Activated CD4-positive, alpha-beta T cell treated with anti-CD3 and anti-CD28 coated beads, Interleukin-2, amount 10 ng/mL, durations not matched to agents 24 days and 14 days (primary cell): ENCODE data around the gene BLTP3B. TPM values are rescaled to one million over a fixed set of nuclear protein-coding genes. Genes with fewer than 3 reads are reported as not detected.

ENCODE experiments used
- DNase-seq: peaks from one replicate; pipeline ENCODE4 v3.0.0; 2022
- H3K27ac Mint-ChIP-seq: one replicate; pipeline ENCODE4 v1.8.0; 2022; ENCODE audit warnings: mild to moderate bottlenecking, mixed read lengths
- H3K27me3 Mint-ChIP-seq: one replicate; pipeline ENCODE4 v1.8.0; 2022; ENCODE audit warnings: mixed read lengths
- H3K36me3 Mint-ChIP-seq: one replicate; pipeline ENCODE4 v1.8.0; 2022; ENCODE audit warnings: low read depth, mild to moderate bottlenecking, mixed read lengths
- H3K4me1 Mint-ChIP-seq: one replicate; pipeline ENCODE4 v1.8.0; 2021; ENCODE audit warnings: mixed read lengths
- H3K4me3 Mint-ChIP-seq: one replicate; pipeline ENCODE4 v1.8.0; 2022; ENCODE audit warnings: mild to moderate bottlenecking, moderate library complexity, mixed read lengths
- H3K9me3 Mint-ChIP-seq: one replicate; pipeline ENCODE4 v1.8.0; 2021; ENCODE audit warnings: mixed read lengths
- intact Hi-C: fragments of 100-400 bp; cut with micrococcal nuclease; formaldehyde crosslinking; loops from one replicate; pipeline ENCODE4 v1.15.1; 2023
- total RNA-seq: library from RNA; stranded (reverse); gene quantifications from 2 replicates; pipeline ENCODE4 v1.2.3, GENCODE V29; 2022

BLTP3B gene
- total RNA-seq, 1 donor from 2014 or later: 63.6 TPM

DNA sequence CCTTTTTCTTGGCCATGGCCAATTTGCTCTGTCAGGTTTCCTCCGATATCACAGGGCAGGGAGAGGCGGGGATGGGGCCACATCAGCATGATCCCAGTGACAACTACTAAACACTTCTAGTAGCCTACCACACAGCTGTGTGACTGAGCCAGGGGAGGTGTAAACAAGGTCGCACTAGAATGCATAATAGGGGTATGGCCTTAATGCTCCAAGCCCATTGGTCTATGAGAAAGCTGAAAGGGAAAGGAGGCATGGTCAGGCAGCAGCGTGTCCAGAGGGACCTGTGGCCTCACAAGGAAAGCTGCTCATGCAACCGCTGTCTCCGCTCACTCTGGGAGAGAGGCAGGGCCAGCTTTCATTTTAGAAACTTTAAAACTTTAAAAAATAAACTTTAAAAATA lies 30.4 kb upstream of the BLTP3B start:
- Mint-ChIP-seq H3K9me3 (no peaks in the 10 kb centered on the region), H3K27me3 (no peaks in the 10 kb centered on the region), H3K27ac (no peak overlapping the region), H3K36me3 (peaks cover 13% of the 10 kb centered on the region), H3K4me3 (no peak overlapping the region), H3K4me1 (no peaks in the 10 kb centered on the region)
- intact Hi-C loops: no loop called here
- DNase-seq: no peak

- no peaks in the 10 kb centered on the region for H3K4me1 Mint-ChIP-seq
- no peak for DNase-seq
- intact Hi-C loops: no loop called here
- no peaks in the 10 kb centered on the region for H3K9me3 Mint-ChIP-seq
- H3K36me3 Mint-ChIP-seq: peaks cover 6% of the 10 kb centered on the region
- H3K4me3 Mint-ChIP-seq: no peak overlapping the region
- no peak overlapping the region for H3K27ac Mint-ChIP-seq
- H3K27me3 Mint-ChIP-seq: no peaks in the 10 kb centered on the region
These were observed 28.6 kb upstream of the BLTP3B start for GRCh38 chr12:100171248-100171647.

DNA sequence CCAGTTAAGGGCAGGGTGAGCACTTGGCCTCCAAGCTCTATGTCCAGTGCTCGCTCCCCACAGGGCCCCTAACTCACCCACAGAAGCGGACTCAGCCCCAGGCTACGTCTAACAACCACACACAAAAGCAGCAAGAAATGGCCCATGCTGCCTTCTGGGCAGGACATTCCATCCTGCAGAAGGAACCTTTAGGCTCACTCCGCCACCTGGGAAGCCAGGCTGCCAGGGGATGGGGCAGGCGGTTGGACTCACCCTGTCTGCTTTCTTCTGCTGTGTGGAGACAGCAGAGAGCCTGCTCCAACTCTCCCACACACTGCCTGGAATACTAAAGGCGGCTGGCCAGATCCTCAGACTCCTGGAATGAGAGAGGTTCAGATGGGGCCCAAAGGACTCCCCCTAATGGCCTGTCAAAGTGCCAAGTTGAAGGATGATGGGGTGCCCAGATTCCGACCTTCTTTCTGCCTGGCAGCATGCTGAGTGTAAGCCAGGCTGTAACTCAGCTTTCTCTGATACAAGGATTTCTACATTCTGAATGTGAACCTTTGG lies 27.7 kb upstream of the BLTP3B start:
- Mint-ChIP-seq H3K4me3 (no peak overlapping the region), H3K36me3 (peaks cover 6% of the 10 kb centered on the region), H3K9me3 (no peaks in the 10 kb centered on the region), H3K4me1 (no peaks in the 10 kb centered on the region), H3K27ac (no peak overlapping the region), H3K27me3 (no peaks in the 10 kb centered on the region)
- no peak for DNase-seq
- intact Hi-C loops: no loop called here

DNA sequence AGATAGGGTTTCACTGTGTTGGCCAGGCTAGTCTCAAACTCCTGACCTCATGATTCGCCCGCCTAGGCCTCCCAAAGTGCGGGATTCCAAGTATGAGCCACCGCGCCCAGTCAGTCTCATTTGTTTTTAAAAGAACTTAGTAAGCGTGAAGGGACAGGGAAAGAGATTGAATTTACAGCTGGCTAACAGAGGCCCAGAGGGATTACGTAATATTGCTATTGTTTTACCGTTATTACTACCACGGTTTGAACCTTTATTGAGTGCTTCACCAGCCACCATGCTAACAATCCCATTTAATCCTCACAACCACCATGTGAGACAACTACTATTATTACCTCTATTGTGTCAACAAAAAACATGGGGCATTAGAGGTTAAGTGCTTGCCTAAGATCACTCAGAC lies 26.7 kb upstream of the BLTP3B start:
- Mint-ChIP-seq H3K27ac (no peak overlapping the region), H3K9me3 (no peaks in the 10 kb centered on the region), H3K27me3 (no peaks in the 10 kb centered on the region), H3K36me3 (peaks cover 3% of the 10 kb centered on the region), H3K4me1 (peaks cover 1% of the 10 kb centered on the region), H3K4me3 (no peak overlapping the region)
- DNase-seq: no peak
- intact Hi-C loops: no loop called here

GRCh38 chr12:100168562-100168961 lies 25.9 kb upstream of the BLTP3B start:
- no peaks in the 10 kb centered on the region for H3K27me3 Mint-ChIP-seq
- no peaks in the 10 kb centered on the region for H3K9me3 Mint-ChIP-seq
- no peak overlapping the region for H3K27ac Mint-ChIP-seq
- peaks cover 3% of the 10 kb centered on the region for H3K36me3 Mint-ChIP-seq
- no peak overlapping the region for H3K4me3 Mint-ChIP-seq
- DNase-seq: no peak
- intact Hi-C loops: no loop called here
- peaks cover 8% of the 10 kb centered on the region for H3K4me1 Mint-ChIP-seq

DNA sequence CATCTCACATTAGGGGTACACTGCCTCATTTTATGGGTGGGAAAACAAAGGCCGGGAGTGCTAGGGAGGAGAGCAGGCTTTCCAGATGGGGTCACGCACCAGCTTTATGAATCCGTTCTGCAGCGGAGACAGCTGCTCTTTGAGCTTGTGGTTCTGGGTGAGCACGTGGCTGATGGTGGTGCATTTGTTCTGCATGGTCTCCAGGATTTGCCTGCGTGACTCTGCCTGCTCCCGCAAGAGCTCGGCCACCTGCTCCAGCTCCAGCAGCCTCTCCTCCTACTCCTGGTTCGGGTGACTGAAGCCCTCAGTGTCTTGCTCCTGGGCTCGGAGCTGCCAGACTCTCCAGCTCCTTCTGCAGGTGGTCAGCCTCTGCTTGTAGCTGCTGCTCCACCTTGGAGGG lies 23.6 kb upstream of the BLTP3B start:
- no peak for DNase-seq
- Mint-ChIP-seq H3K27ac (no peak overlapping the region), H3K27me3 (no peaks in the 10 kb centered on the region), H3K36me3 (no peaks in the 10 kb centered on the region), H3K9me3 (no peaks in the 10 kb centered on the region), H3K4me1 (peaks cover 11% of the 10 kb centered on the region), H3K4me3 (no peak overlapping the region)
- intact Hi-C loops: no loop called here

- Mint-ChIP-seq H3K36me3 (no peaks in the 10 kb centered on the region), H3K27me3 (no peaks in the 10 kb centered on the region)
- intact Hi-C loops: no loop called here
These were observed 22.7 kb upstream of the BLTP3B start for GRCh38 chr12:100165356-100165755.

DNA sequence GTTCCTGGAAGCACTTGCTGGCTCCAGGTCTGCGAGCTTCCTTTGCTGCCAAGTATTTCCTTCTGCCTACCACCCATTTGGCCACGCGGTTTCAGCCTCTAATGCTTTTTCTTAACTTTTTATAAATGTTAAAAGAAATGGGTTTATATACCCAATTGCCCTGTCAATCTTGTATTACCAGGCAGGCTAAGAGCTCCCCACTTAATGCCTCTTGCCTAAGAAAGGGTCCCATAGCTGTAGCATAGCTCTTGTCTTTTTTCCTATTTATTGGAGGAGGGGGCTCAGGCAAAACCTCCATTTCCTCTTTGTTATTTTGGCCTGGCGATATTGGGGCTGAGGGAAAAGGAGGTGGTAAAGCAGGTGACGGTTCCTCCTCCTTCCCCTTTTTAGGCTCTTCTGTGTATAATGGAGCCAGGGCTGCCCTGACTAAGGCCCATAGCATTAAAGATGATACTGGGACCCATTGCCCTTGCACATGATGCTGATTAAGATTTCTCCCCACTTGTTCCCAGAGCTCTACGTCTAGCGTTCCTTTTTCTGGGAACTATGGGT lies 21.6 kb upstream of the BLTP3B start:
- no peak overlapping the region for H3K27ac Mint-ChIP-seq
- intact Hi-C loops: loop anchor here (1.0 kb wide), 1 partner anchor 36 kb away; the partner anchor contains the start of gene ACTR6
- no peaks in the 10 kb centered on the region for H3K9me3 Mint-ChIP-seq
- peak overlapping the region; percentile 64 for H3K4me3 Mint-ChIP-seq
- DNase-seq: no peak
- H3K36me3 Mint-ChIP-seq: no peaks in the 10 kb centered on the region
- peaks cover 11% of the 10 kb centered on the region for H3K4me1 Mint-ChIP-seq
- no peaks in the 10 kb centered on the region for H3K27me3 Mint-ChIP-seq

More at GRCh38 chr12:100165356-100165755, 22.7 kb upstream of the BLTP3B start:
- no peak for DNase-seq
- Mint-ChIP-seq H3K9me3 (no peaks in the 10 kb centered on the region), H3K4me1 (peaks cover 11% of the 10 kb centered on the region), H3K27ac (no peak overlapping the region), H3K4me3 (no peak overlapping the region)

DNA sequence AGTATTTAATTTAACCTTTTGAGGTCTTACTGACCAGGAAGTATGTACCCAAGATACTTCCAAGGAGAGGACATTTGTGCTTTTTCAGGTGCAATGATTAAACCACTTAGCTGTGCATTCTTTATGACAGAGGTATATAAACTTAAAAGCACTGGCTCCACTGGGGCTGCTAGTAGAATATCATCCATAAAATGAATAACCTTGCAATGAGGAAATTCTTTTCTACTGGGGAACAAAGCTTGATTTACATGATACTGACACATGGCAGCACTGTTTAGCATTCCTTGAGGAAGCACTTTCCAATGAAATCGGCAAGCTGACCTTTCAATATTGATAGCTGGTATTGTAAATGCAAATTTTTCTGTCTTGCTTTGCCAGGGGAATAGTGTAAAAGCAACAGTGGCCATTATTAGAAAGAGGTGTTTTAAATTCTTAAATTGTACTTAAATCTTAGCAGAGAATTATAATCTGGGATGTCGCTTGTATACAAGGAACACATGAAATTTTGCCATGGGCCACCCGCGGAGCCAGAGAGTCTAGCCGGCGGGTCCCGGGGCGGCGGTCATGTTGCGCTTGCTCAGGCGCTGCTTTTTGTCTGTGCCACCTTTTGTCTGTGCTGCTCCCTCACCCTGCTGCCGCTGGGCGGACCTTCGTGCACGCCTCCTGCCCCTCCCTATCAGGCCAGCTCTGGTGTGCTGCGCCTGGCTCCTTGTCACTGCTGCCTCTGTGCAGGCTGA lies 20.9 kb upstream of the BLTP3B start:
- H3K27ac Mint-ChIP-seq: no peak overlapping the region
- no peaks in the 10 kb centered on the region for H3K9me3 Mint-ChIP-seq
- H3K27me3 Mint-ChIP-seq: no peaks in the 10 kb centered on the region
- intact Hi-C loops: loop anchor here (1.0 kb wide), 2 partner anchors 8 to 37 kb away; partner anchors contain the start of gene ACTR6
- no peaks in the 10 kb centered on the region for H3K36me3 Mint-ChIP-seq
- peak; percentile 90 for DNase-seq
- peaks cover 11% of the 10 kb centered on the region for H3K4me1 Mint-ChIP-seq
- peak overlapping the region; percentile 64 for H3K4me3 Mint-ChIP-seq

DNA sequence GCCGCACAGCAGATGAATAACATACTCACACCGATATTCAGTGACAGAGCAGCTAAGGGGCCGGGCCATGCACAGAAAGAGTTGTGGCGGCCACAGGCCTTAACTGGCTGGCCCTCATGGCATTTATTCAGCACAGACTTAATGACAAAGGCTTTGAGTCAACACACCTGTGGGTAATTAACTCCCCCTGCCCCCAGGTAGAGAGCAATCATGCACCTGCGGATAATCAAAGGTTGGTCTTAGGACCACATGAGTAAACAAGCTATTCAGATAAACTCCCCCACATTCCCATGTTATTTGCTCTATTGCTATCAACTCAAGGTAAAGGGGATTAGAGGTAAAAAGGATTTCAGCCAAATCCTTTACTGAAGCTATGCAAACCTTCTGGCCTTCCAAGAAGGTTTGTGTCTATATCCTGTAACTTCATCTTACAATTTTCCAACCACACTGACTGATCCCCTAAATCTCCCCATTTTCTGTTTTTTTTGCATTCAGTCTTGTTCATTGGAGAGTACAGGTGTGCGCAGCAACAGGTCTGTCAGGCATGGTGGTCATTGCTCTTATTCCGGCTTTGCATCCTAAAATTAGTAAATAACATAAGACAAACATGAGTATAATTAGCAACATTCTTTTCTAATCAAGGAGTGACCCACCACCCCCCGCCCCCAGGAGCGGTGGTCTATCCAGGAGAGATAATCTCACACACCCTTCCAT lies 16.9 kb upstream of the BLTP3B start:
- Mint-ChIP-seq H3K4me1 (peaks cover 17% of the 10 kb centered on the region), H3K36me3 (no peaks in the 10 kb centered on the region), H3K27me3 (no peaks in the 10 kb centered on the region), H3K4me3 (no peak overlapping the region), H3K9me3 (no peaks in the 10 kb centered on the region), H3K27ac (no peak overlapping the region)
- no peak for DNase-seq
- intact Hi-C loops: no loop called here

GRCh38 chr12:100158535-100158934 lies 15.9 kb upstream of the BLTP3B start:
- Mint-ChIP-seq H3K4me3 (no peak overlapping the region), H3K9me3 (no peaks in the 10 kb centered on the region), H3K27ac (no peak overlapping the region), H3K36me3 (no peaks in the 10 kb centered on the region), H3K27me3 (no peaks in the 10 kb centered on the region), H3K4me1 (peaks cover 10% of the 10 kb centered on the region)
- intact Hi-C loops: no loop called here
- DNase-seq: no peak

GRCh38 chr12:100157427-100157821 lies 14.8 kb upstream of the BLTP3B start:
- Mint-ChIP-seq H3K4me1 (peaks cover 8% of the 10 kb centered on the region), H3K27ac (peak overlapping the region; percentile 8), H3K27me3 (no peaks in the 10 kb centered on the region), H3K36me3 (no peaks in the 10 kb centered on the region), H3K9me3 (no peaks in the 10 kb centered on the region), H3K4me3 (no peak overlapping the region)
- no peak for DNase-seq
- intact Hi-C loops: no loop called here

- H3K9me3 Mint-ChIP-seq: no peaks in the 10 kb centered on the region
- no peak overlapping the region for H3K4me3 Mint-ChIP-seq
- H3K36me3 Mint-ChIP-seq: no peaks in the 10 kb centered on the region
- H3K27ac Mint-ChIP-seq: no peak overlapping the region
- intact Hi-C loops: no loop called here
- no peaks in the 10 kb centered on the region for H3K27me3 Mint-ChIP-seq
- peaks cover 8% of the 10 kb centered on the region for H3K4me1 Mint-ChIP-seq
- DNase-seq: no peak
These were observed 14.2 kb upstream of the BLTP3B start for GRCh38 chr12:100156731-100157426.
